ENCODE data around the gene ZNF385D. TPM values are rescaled to one million over a fixed set of nuclear protein-coding genes. Genes with fewer than 3 reads are reported as not detected.
"Not testable (repeated sequence)": the region's sequence is repeated elsewhere in the genome, so short reads cannot be mapped to it uniquely, and the experiment has no call there.

Gene ZNF385D
- total RNA-seq, 2 experiments from 2014 or later: not detected

DNA sequence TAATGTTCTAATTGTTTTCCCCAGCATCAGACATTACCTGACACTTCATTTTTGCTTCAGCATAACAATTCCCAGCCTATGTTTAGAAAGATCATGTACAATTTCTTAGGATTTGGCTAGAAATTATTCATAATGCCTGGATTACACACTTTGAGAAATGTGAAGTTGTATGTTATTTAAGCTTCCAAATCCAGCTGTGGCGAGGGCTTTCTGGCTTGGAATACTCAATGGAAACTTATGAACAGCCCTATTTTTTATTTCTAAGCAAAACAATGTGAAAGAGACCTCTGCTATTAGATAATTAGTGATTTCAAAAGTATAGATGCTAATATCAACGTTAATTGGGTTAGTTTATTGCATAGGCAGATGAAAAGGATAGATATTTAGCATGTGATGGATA lies 341.6 kb downstream of the ZNF385D start:
- Mint-ChIP-seq H3K27me3 (no peaks in the 10 kb centered on the region), H3K27ac (no peak overlapping the region), H3K4me1 (no peaks in the 10 kb centered on the region), H3K36me3 (peaks cover 1% of the 10 kb centered on the region), H3K9me3 (peaks cover 7% of the 10 kb centered on the region), H3K4me3 (no peak overlapping the region)
- no peak for DNase-seq

DNA sequence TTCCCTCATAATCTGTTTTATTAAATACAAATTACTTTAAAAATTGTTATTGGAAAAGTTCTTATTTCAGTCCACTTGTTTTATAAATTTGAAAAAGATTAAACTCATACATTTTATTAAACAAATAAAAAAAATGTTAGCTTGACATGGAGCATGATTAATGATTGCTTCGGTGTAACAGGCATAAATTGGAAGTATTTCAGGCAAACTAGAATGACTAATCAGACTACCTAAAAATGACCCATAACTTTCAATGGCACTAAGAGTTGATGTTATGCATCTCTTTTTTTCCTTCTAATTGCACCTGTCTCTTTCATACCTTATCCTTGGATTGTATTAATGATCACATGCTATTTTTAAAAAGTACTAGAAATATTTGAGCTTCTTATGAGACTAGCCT lies 343.3 kb downstream of the ZNF385D start:
- Mint-ChIP-seq H3K4me1 (no peaks in the 10 kb centered on the region), H3K4me3 (no peak overlapping the region)

DNA sequence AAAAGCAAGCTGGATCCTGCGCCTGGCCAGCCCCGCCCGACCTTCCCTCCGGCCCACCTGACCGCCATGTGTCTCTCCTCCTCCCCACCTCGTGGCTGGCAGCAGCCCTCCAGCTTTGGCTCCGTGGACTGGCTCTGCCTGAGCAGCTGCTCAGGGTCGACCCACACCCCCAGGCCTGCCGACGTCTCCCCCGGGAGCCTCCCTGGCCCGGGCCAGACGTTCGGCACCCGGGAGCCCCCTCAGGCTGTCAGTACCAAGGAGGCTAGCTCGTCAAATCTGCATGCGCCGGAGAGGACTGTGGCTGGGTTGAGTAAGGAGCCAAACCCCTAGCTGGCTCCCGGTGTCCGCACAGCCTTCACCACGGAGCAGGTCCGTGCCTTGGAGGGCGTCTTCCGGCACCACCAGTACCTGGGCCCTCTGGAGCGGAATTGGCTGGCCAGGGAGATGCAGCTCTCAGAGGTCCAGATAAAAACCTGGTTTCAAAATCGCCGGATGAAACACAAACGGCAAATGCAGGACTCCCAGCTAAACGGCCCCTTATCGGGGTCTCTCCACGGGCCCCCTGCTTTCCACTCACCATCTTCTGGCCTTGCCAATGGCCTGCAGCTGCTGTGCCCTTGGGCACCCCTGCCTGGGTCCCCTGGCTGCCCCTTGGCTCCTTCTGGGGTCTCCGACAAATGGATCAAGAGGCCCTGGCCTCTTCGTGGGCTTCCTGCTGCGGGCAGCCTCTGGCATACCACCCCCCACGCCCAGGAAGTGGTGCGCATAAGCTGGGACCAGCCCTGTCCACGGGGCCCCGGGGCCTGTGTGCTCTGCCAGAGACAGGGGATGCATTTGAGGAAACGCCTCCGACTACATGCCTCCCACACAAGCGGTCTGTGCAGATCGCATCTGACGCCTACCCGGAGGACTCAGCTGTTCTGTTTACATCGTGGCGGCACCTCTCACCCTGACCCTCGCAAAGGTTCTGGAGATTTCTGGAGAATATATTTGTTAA lies 345.0 kb downstream of the ZNF385D start:
- H3K36me3 Mint-ChIP-seq: peaks cover 1% of the 10 kb centered on the region
- H3K9me3 Mint-ChIP-seq: peaks cover 7% of the 10 kb centered on the region
- DNase-seq: no peak
- H3K4me3 Mint-ChIP-seq: no peak overlapping the region
- no peak overlapping the region for H3K27ac Mint-ChIP-seq
- no peaks in the 10 kb centered on the region for H3K4me1 Mint-ChIP-seq
- no peaks in the 10 kb centered on the region for H3K27me3 Mint-ChIP-seq

More for the DNA sequence above, 343.3 kb downstream of the ZNF385D start:
- no peaks in the 10 kb centered on the region for H3K27me3 Mint-ChIP-seq
- peaks cover 1% of the 10 kb centered on the region for H3K36me3 Mint-ChIP-seq
- DNase-seq: no peak
- H3K9me3 Mint-ChIP-seq: peaks cover 7% of the 10 kb centered on the region
- H3K27ac Mint-ChIP-seq: no peak overlapping the region

DNA sequence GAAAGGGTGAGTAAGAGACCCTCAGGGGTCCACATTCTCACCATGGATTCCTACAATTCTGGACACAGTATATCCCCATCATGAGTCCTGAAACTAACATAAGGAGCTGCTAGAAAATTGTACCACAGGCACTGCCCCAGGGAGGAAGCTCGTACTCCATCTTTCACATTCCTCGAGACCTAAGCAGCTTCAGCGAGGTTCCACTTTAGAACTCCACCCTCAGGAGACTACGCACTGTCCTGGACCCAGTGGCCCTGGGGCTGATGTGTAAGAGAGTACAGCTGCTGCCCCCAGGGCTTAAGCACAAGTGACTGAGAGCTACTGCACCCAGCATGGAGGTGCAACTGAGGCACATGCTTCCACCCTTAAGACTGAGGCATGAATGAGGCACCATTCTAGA lies 352.5 kb downstream of the ZNF385D start:
- Mint-ChIP-seq H3K27me3 (no peaks in the 10 kb centered on the region), H3K4me1 (no peaks in the 10 kb centered on the region), H3K4me3 (no peak overlapping the region), H3K36me3 (no peaks in the 10 kb centered on the region), H3K27ac (no peak overlapping the region), H3K9me3 (peaks cover 11% of the 10 kb centered on the region)
- no peak for DNase-seq

DNA sequence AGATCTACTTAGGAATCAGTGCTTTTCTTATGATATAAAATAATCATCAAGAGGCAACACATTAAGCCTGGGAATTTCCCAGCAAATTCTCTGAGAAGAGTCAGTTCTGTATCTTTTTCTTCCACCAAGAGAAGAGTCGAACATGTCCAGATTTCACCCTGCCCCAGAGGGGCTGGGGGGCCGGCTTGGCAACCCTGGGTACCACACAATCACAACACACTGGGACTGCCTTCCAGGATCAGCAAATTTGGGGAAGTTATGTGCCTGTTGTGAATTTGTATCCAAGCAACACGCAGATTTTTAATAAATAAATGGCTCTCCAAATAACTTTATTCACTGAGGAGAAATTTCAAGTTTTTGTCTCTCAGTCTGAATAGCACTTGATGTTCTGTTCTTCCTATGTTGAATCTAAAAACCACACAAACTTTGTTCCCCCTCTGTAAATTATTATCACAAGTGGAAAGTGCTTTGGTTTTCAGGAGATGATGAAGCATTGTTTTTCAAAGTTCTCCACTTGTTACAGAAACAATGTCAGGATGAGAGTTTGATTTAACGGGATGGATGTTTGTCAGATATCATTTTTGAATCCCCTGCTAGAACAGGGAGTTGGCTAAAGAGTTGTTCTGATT lies 357.2 kb downstream of the ZNF385D start:
- Mint-ChIP-seq H3K4me3 (no peak overlapping the region), H3K4me1 (no peaks in the 10 kb centered on the region), H3K27ac (no peak overlapping the region), H3K36me3 (no peaks in the 10 kb centered on the region), H3K27me3 (no peaks in the 10 kb centered on the region), H3K9me3 (peaks cover 4% of the 10 kb centered on the region)
- no peak for DNase-seq

DNA sequence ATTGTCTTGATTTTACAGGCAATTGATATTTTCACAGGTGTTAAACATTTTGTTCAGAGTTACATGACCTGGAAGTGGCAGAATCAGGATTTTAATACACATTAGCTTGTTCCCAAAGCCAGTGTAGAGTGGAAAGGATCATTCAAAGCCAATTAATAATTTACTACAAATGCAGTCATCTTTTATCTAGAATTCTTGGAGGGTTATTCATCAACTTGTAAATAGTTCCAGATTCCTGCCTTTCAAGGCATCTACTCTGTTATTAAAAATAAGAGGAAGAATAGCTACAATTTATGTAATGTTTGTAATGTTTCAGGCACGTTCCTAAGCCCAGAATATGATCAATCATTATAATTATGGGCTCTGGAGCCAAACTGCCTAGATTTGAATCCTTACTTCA lies 358.5 kb downstream of the ZNF385D start:
- Mint-ChIP-seq H3K36me3 (no peaks in the 10 kb centered on the region), H3K4me3 (no peak overlapping the region), H3K4me1 (no peaks in the 10 kb centered on the region), H3K9me3 (peaks cover 6% of the 10 kb centered on the region), H3K27me3 (no peaks in the 10 kb centered on the region), H3K27ac (no peak overlapping the region)
- no peak for DNase-seq

DNA sequence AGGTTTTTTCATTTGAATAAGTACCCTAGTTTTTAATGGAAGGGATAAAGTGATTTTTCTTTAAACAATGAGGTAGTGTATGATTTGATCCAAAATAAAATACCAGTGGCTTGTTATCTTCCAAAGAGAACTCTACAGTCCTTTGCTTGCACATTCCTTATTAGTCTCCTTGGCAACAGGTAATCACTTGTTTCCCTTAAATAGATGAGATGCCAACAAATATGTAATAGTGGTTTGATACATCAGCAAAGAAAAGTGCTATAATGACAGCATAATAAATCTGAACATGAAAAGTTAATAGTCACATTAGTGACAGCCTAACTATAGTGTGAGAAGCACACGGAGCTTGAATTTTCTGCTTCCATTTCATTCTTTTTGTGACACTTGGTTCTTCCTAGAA lies 360.2 kb downstream of the ZNF385D start:
- H3K9me3 Mint-ChIP-seq: peaks cover 9% of the 10 kb centered on the region
- H3K4me3 Mint-ChIP-seq: no peak overlapping the region
- H3K27me3 Mint-ChIP-seq: no peaks in the 10 kb centered on the region
- DNase-seq: no peak
- no peaks in the 10 kb centered on the region for H3K36me3 Mint-ChIP-seq
- no peaks in the 10 kb centered on the region for H3K4me1 Mint-ChIP-seq
- H3K27ac Mint-ChIP-seq: no peak overlapping the region

DNA sequence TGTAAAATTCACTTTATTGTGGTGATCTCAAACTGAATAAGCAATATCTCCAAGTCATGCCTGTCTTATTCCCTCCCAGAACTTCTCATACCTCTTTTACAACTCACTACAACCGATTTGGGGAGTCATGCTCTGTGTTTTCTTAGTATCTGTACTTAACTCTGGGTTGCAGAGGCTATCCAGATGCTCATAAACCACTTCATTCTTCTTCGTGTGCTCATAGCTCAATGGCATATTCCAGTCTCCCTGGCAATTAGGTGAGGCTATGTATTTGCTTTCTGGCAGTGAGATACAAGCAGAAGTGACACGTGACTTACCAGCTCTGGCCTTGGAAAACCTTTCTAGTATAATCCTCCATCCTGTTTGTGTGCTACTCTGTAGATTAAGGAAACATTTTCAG lies 360.9 kb downstream of the ZNF385D start:
- Mint-ChIP-seq H3K36me3 (no peaks in the 10 kb centered on the region), H3K27ac (no peak overlapping the region), H3K4me3 (no peak overlapping the region), H3K9me3 (peaks cover 9% of the 10 kb centered on the region), H3K4me1 (no peaks in the 10 kb centered on the region), H3K27me3 (no peaks in the 10 kb centered on the region)
- no peak for DNase-seq

DNA sequence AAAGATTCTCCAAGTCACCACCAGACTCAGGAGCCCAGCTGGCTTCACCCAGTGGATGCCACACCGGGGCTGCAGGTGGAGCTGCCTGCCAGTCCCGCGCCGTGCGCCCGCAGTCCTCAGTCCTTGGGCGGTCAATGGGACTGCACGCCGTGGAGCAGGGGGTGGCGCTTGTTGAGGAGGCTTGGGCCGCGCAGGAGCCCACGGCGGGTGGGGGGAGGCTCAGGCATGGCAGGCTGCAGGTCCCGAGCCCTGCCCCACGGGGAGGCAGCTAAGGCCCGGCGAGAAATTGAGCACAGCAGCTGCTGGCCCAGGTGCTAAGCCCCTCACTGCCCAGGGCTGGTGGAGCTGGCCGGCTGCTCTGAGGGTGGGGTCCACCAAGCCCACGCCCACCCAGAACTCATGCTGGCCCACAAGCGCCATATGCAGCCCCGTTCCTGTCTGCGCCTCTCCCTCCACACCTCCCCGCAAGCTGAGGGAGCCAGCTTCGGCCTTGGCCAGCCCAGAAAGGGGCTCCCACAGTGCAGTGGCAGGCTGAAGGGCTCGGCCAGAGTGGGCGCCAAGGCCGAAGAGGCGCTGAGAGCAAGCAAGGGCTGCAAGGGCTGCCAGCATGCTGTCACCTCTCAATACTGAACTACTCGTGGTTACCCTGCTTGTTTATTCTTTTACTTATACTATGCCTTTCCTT lies 363.7 kb downstream of the ZNF385D start:
- H3K4me1 Mint-ChIP-seq, H3K27ac Mint-ChIP-seq, H3K9me3 Mint-ChIP-seq: not testable (repeated sequence)

DNA sequence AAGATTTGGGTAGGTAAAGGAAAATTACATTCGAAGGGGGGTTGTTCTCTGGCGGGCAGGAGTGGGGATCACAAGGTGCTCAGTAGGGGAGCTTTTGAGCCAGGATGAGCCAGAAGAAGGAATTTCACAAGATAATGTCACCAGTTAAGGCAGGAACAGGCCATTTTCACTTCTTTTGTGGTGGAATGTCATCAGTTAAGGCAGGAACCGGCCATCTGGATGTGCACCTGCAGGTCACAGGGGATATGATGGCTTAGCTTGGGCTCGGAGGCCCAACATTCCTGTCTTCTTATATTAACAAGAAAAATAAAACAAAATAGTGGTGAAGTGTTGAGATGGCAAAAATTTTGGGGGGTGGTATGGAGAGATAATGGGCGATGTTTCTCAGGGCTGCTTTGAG lies 373.0 kb downstream of the ZNF385D start:
- DNase-seq, H3K9me3 Mint-ChIP-seq, H3K36me3 Mint-ChIP-seq: not testable (repeated sequence)

More for the DNA sequence above, 363.7 kb downstream of the ZNF385D start:
- DNase-seq, H3K4me3 Mint-ChIP-seq, H3K27me3 Mint-ChIP-seq, H3K36me3 Mint-ChIP-seq: not testable (repeated sequence)

DNA sequence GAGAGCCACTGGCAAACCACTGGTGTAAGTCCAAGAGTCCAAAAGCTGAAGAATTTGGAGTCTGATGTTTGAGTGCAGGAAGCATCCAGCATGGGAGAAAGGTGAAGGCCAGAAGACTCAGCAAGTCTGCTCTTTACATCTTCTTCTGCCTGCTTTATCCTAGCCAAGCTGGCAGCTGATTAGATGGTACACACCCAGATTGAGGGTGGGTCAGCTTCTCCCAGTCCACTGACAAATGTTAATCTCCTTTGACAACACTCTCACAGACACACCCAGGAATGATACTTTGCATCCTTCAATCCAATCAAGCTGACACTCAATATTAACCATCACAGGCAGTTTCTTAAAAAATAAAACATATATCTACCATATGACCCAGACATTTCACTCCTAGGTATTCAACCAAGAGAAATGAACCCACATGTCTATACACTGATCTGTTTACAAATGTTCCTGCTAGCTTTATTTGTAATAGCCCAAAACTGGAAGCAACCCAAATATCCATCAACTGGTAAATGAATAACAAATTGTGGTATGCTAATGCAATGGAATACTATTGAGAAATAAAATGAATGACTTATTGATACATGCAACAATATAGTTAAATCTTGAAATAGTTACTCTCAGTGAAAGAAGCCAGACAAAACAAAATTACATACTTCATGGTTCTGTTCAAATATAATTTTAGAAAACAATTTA lies 373.8 kb downstream of the ZNF385D start:
- DNase-seq: no peak
- H3K27ac Mint-ChIP-seq: no peak overlapping the region
- H3K4me3 Mint-ChIP-seq: no peak overlapping the region
- no peaks in the 10 kb centered on the region for H3K27me3 Mint-ChIP-seq
- no peaks in the 10 kb centered on the region for H3K9me3 Mint-ChIP-seq
- H3K36me3 Mint-ChIP-seq: no peaks in the 10 kb centered on the region
- H3K4me1 Mint-ChIP-seq: no peaks in the 10 kb centered on the region

More for the DNA sequence above, 373.0 kb downstream of the ZNF385D start:
- not testable (repeated sequence) for H3K27me3 Mint-ChIP-seq, H3K4me1 Mint-ChIP-seq, H3K4me3 Mint-ChIP-seq, H3K27ac Mint-ChIP-seq

DNA sequence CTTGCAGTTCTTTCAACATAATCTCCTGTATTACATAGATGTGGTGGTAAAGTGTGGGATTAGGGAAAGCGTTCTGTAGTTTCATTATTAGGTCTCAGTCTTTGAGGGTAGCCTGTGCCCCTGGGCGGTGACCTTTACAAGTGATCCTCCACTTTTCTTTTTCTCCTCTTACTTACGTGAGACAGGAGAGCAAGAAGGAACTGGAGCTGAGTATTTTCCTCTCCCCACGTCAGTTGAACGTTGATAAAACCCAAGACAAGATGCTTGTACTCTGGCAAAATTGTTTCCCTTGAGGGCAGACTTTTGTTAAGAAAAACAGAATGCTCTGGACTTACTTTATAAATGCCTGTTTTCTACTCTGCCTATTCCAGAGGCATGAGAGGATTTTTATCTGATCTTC lies 378.7 kb downstream of the ZNF385D start:
- DNase-seq: no peak
- peaks cover 5% of the 10 kb centered on the region for H3K9me3 Mint-ChIP-seq
- H3K36me3 Mint-ChIP-seq: no peaks in the 10 kb centered on the region
- no peaks in the 10 kb centered on the region for H3K4me1 Mint-ChIP-seq
- no peak overlapping the region for H3K4me3 Mint-ChIP-seq
- no peaks in the 10 kb centered on the region for H3K27me3 Mint-ChIP-seq
- no peak overlapping the region for H3K27ac Mint-ChIP-seq
